Left lobe of liver (tissue), 2 donors: ENCODE measurements around the gene SLC6A14. TPM values are rescaled to one million over a fixed set of nuclear protein-coding genes. Genes with fewer than 3 reads are reported as not detected.

ENCODE experiments used
- ATAC-seq: fragments of 200-7000 bp; cut with Tn5 transposase; one replicate; pipeline ENCODE4 v1.9.1; 2020; ENCODE audit warnings: mild to moderate bottlenecking, moderate library complexity
- DNase-seq: peaks from one replicate; pipeline ENCODE4 v3.0.0-alpha.2; 2020; ENCODE audit warnings: low spot score
- total RNA-seq: library from RNA; stranded (reverse); gene quantifications from one replicate; pipeline ENCODE4 v1.2.1, GENCODE V29; 2021
- donor health status: DM: no; HTN: no; CAD: no; lungs with moderate emphysema.
- donor health status: DM: no; HTN: yes; CAD: no.

Gene SLC6A14, protein sequence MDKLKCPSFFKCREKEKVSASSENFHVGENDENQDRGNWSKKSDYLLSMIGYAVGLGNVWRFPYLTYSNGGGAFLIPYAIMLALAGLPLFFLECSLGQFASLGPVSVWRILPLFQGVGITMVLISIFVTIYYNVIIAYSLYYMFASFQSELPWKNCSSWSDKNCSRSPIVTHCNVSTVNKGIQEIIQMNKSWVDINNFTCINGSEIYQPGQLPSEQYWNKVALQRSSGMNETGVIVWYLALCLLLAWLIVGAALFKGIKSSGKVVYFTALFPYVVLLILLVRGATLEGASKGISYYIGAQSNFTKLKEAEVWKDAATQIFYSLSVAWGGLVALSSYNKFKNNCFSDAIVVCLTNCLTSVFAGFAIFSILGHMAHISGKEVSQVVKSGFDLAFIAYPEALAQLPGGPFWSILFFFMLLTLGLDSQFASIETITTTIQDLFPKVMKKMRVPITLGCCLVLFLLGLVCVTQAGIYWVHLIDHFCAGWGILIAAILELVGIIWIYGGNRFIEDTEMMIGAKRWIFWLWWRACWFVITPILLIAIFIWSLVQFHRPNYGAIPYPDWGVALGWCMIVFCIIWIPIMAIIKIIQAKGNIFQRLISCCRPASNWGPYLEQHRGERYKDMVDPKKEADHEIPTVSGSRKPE
- total RNA-seq = 0.05 TPM

DNA sequence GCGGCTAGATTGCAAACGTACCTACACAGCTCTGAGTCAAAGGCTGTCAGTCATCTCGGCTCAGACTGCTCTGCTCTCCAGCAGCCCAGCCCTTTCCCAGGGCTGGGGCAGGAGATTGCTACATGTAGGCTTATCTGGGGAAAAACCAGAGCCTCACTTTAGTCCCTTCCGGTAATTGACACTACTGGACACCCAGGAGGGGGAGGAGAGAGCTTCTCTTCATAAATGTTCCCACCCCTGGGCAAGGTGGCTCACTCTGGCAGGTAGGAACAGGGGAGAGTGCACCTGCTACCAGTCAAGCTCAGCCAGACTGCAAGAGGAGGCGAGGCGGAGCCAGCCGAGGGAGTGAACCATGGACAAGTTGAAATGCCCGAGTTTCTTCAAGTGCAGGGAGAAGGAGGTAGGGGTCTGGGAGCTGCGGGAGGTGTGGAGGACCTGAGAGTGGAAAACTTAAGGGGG is at the start of gene SLC6A14:
Gene SLC6A14, plus strand, starts transcription at position 249 of the 459 bp plus-strand sequence. Its CDS starts 104 bp downstream, at position 353.
- DNase-seq (no peak), ATAC-seq (no peak)

DNA sequence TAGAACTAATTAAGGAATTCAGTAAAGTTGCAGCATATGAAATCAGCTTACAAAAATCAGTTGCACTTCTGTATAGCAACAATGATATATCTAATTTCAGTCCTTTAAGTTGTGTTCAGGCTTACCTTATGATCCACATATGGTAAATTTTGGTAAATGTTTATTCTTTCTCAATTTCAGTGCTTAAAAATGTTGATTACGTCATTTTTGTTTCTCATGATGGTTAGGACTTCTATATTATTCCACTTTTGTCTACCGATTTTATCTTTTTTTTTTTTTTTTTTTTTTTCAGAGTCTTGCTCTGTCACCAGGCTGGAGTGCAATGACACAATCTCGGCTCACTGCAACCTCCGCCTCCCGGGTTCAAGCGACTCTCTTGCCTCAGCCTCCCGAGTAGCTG is 40.7 kb upstream of the SLC6A14 start:
- no peak for DNase-seq
- ATAC-seq = no peak

DNA sequence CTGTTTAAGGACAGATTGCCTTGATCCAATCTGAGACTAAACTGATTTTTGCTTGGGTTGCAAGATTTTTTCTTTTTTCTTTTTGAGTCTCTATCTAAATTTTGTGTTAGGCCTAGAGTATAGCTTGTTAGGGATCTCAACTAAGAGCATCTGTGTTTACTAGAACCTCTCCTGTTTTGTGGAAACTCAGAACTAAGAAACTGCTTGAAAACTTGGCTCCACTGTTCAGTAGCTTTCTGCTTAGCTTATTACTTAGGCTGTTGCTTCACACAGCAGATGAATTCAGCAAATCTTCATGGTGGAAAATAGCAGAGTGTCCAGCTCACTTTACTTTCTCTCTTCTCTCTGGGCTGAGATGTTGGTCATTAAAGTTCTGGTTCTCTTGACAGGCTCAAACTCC is 36.7 kb upstream of the SLC6A14 start:
- DNase-seq (no peak), ATAC-seq (no peak)

DNA sequence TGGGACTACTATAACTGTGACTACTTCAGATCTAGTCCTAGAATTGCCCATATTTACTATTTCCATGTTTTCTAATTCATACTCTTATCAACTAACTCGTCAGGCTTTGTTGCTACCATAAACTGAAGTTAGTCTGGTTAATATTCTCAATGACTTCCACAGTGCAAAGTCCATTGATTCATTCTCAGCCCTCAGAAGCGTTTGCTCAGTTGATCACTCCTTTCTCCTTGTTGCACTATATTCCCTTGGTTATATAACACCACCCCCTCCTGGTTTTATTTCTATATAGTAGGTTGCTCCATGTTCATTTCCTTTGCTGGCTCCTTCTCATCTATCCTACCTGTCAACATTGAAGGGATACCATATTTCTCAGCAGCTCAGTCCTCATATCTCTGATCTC is 27.2 kb upstream of the SLC6A14 start:
- DNase-seq (no peak), ATAC-seq (no peak)

DNA sequence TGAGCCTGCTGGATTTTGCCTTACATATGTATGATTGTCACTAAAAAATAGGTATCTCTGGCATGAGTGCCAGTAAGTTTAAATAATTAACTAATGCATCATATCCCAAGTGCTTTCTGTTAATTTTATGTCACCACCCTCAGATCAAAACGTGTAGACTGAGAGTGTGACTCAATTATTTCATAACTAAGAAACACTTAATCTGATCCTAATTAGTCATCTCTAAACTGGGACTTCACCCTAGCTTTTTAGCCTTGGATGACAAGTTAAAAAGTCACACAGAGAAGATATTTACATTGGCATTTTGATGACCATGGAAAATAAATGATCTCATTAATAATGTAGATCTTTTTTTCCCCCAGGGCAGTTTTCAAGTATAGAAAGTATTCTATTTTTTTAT is 23.1 kb upstream of the SLC6A14 start:
- no peak for ATAC-seq
- DNase-seq = no peak

GRCh38 chrX:116417214-116417613 is 19.2 kb upstream of the SLC6A14 start:
- no peak for DNase-seq

GRCh38 chrX:116417968-116418367 is 18.4 kb upstream of the SLC6A14 start:
- no peak for DNase-seq
- ATAC-seq = no peak

More at GRCh38 chrX:116417214-116417613, 19.2 kb upstream of the SLC6A14 start:
- no peak for ATAC-seq

DNA sequence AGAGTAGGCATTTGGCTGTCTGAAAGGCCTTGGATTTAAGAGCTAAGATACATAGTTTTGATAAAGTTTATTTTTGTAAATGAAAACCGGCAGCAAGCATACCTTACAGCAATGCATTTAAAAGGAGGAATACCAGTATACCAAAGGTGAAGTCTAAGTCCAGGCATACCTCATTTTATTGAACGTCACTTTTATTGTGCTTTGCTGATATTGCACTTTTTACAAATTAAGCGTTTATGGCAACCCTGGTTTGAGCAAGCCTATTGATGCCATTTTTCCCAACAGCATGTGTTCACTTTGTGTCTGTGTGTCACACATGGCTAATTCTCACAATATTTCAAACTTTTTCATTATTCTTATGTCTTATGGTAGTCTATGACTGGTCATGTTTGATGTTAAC is 8.4 kb upstream of the SLC6A14 start:
- no peak for ATAC-seq
- DNase-seq = no peak

GRCh38 chrX:116435597-116435996 is 809 bp upstream of the SLC6A14 start:
- ATAC-seq = no peak

GRCh38 chrX:116449156-116449555 is 12.8 kb downstream of the SLC6A14 start:
- ATAC-seq = no peak

More at GRCh38 chrX:116435597-116435996, 809 bp upstream of the SLC6A14 start:
- DNase-seq = no peak

DNA sequence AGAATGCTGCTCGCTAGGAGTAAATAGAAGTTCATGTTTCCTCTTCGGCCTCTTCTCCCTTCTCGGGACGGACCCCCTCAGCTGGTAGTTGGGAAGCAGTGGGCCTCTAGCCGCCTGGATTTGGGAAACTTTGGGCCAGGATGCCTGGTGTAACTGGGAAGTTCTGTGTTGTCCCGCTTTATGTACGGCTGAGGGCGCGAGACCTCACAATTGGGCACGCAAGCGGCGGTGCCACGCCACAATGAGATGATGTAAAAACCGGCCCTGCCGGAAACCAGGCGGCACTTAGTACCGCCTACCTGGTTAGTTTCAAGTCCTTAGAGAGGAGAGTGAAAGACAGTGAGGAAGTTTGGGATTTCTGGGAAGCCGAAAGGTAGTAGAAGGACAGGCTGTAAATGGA is 26.4 kb downstream of the SLC6A14 start, which contains the start of gene CT83:
Gene CT83, minus strand, starts transcription at position 155 of the 400 bp plus-strand sequence. Its CDS starts 120 bp downstream, at position 35.
- DNase-seq (no peak), ATAC-seq (no peak)

More at GRCh38 chrX:116449156-116449555, 12.8 kb downstream of the SLC6A14 start:
- no peak for DNase-seq

DNA sequence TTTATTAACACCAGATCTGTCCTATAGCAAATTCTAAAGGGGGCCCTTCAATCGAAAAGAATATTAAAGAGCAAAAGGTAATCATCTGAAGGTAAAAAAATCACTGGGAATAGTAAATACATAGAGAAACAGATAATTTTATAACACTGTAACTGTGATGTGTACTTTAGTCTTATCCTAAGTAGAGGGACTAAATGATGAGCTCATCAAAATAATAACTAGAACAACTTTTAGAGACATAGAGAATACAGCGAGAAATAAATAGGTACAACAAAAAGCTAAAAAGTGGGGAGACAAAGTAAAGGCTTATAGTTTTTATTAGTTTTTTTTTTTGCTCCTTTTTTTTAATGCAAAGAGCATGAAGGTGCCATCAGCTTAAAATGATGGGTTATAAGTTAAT is 43.7 kb downstream of the SLC6A14 start:
- no peak for ATAC-seq

GRCh38 chrX:116490104-116490503 is 53.7 kb downstream of the SLC6A14 start:
- no peak for DNase-seq
- no peak for ATAC-seq

More for the DNA sequence above, 43.7 kb downstream of the SLC6A14 start:
- no peak for DNase-seq

DNA sequence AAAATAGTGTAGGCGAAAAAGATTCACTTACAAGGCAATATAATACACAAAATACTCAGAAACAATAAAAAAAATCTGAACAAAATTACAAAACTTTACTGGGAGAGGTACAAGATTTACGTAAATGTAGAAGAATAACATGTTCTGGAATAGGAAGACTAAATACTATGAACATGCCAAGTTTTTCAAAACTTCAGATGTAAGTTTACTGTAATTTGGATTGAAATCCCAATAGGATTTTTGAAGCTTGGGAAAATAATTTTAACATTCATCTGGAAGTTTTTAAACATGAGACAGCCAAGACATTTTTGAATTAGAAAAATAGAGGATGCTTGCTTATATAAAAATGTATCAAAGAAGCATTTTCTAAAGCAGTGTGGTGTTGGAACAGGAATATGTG is 56.9 kb downstream of the SLC6A14 start:
- no peak for DNase-seq
- no peak for ATAC-seq

- ATAC-seq (no peak), DNase-seq (no peak)
These were observed 63.4 kb downstream of the SLC6A14 start for GRCh38 chrX:116499780-116500179.

Other genes starting within 250 kb of the SLC6A14 start
- gene CT83, start 26.4 kb downstream of the SLC6A14 start, total RNA-seq = not detected